ENCODE results near the gene SUMO2. TPM values are rescaled to one million over a fixed set of nuclear protein-coding genes. Genes with fewer than 3 reads are reported as not detected.
A peak's percentile ranks its signal among the peaks of the same experiment; 100 is the strongest.

The SUMO2 gene
- total RNA-seq, 1 donor from 2014 or later: 449 TPM

DNA sequence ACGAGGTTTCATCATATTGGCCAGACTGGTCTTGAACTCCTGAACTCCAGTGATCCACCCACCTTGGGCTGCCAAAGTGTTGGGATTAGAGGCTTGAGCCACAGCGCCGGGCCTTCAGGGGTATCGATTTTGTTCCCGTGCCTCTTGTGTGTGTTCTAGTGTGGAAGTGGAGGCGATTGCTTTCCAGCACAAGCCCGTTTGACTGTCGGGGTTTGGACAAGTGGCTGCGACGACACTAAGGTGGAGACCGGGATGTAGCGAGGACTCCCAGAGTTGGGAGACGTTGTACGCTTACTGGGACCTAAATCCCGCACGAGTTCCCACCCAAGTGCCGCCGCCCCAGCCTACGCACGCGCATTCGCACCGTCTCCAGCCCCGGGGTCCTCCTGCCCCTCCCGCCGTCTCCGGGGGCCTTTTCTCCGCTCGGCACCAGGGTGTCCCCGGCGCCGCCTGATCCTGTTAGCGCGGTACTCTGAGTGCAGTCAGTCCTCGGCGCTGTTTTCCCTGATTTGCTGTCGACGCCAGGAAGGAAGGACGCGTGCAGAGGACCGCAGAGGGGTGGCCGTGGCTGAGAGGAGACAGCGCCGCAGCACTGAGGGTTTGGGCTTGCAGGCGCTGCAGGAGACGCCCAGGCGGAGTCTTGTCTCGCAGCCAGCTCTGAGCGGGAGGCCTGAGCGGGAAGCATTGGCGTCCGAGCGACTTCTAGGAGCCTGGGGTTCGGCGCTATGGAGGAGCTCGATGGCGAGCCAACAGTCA lies 22.5 kb upstream of the SUMO2 start, which contains the start of gene NUP85:
NUP85 (plus strand) TSS at position 643 of the 756 bp plus-strand sequence; CDS start at position 726, 83 bp downstream.
- FAIRE-seq: no peak
- no peak for TF ChIP-seq EZH2 (IDR thresholded peaks at IDR 0.05; ENCODE audit: insufficient read depth, low read length)
- TF ChIP-seq, protein P1, sequence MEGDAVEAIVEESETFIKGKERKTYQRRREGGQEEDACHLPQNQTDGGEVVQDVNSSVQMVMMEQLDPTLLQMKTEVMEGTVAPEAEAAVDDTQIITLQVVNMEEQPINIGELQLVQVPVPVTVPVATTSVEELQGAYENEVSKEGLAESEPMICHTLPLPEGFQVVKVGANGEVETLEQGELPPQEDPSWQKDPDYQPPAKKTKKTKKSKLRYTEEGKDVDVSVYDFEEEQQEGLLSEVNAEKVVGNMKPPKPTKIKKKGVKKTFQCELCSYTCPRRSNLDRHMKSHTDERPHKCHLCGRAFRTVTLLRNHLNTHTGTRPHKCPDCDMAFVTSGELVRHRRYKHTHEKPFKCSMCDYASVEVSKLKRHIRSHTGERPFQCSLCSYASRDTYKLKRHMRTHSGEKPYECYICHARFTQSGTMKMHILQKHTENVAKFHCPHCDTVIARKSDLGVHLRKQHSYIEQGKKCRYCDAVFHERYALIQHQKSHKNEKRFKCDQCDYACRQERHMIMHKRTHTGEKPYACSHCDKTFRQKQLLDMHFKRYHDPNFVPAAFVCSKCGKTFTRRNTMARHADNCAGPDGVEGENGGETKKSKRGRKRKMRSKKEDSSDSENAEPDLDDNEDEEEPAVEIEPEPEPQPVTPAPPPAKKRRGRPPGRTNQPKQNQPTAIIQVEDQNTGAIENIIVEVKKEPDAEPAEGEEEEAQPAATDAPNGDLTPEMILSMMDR (IDR thresholded peaks at IDR 0.05; ENCODE audit: insufficient read depth, low read depth, low read length): no peak
- H3K9ac ChIP-seq (ENCODE audit: low read length): peak within 1 kb of the TSS; percentile 97

DNA sequence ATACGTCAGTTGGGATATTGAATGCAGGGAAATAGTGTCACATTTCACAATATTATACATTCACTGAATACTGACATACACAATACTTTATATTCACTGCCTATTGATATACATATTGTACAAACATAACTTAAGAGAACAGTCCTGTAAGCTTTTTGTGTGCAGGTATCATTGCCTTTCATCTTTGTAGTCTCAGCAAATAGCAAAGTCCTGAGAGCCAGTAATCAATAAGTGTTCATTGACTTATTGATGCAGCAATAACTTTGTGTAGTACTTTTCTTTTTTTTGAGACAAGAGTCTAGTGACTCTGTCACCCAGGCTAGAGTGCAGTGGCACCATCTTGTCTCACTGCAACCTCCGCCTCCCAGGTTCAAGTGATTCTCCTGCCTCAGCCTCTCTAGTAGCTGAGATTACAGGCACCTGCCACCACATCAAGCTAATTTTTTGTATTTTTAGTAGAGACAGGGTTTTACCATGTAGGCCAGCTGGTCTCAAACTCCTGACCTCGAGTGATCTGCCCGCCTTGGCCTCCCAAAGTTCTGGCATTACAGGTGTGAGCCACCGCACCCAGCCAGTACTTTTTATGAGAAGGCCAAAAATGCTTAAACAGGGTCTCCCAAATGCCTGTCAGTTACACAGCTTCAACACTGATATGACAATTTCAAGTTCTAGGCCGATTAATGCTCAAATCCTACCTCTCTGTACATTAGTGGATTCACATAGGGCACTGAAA lies 17.3 kb upstream of the SUMO2 start:
- H3K9me3 ChIP-seq (ENCODE audit: insufficient read depth, low read depth, low read length): no peaks in the 10 kb centered on the region
- DNase-seq (ENCODE audit: low read depth) (no peak), FAIRE-seq (no peak)
- no peaks in the 10 kb centered on the region for H3K79me2 ChIP-seq (ENCODE audit: insufficient read depth, low read length)
- no peak overlapping the region for H3K4me3 ChIP-seq (ENCODE audit: insufficient read depth, low read depth, low read length)
- H3K4me1 ChIP-seq (ENCODE audit: insufficient read depth, low read length): no peaks in the 10 kb centered on the region
- no peak overlapping the region for H3K4me3 Mint-ChIP-seq (ENCODE audit: unreplicated experiment)
- peaks cover 1% of the 10 kb centered on the region for H3K4me1 Mint-ChIP-seq (ENCODE audit: low read depth, unreplicated experiment)
- H3K36me3 Mint-ChIP-seq (ENCODE audit: low read depth, unreplicated experiment): no peaks in the 10 kb centered on the region
- TF ChIP-seq, protein P1 (IDR thresholded peaks at IDR 0.05; ENCODE audit: insufficient read depth, low read depth, low read length): no peak
- TF ChIP-seq EZH2 (IDR thresholded peaks at IDR 0.05; ENCODE audit: insufficient read depth, low read length): no peak
- no peak overlapping the region for H3K4me2 ChIP-seq (ENCODE audit: low read length)
- no peaks in the 10 kb centered on the region for H3K36me3 ChIP-seq (ENCODE audit: insufficient read depth, low read length)
- no peaks in the 10 kb centered on the region for H3K27me3 Mint-ChIP-seq (ENCODE audit: low read depth, unreplicated experiment)
- H3K27ac Mint-ChIP-seq (ENCODE audit: unreplicated experiment): no peak overlapping the region
- H2AFZ ChIP-seq (ENCODE audit: low read depth, low read length): no peak overlapping the region
- H3K9ac ChIP-seq (ENCODE audit: low read length): no peak overlapping the region
- H3K9me3 Mint-ChIP-seq (ENCODE audit: unreplicated experiment): no peaks in the 10 kb centered on the region
- H3K27ac ChIP-seq (ENCODE audit: low read depth, low read length): no peak overlapping the region
- H3K27me3 ChIP-seq (ENCODE audit: insufficient read depth, low read length): no peaks in the 10 kb centered on the region
- no peaks in the 10 kb centered on the region for H4K20me1 ChIP-seq (ENCODE audit: insufficient read depth, low read length)

More for the DNA sequence above, 22.5 kb upstream of the SUMO2 start, which contains the start of gene NUP85:
- peak; percentile 82 for DNase-seq (ENCODE audit: low read depth)
- H3K27me3 Mint-ChIP-seq (ENCODE audit: low read depth, unreplicated experiment): no peaks in the 10 kb centered on the region
- H3K36me3 ChIP-seq (ENCODE audit: insufficient read depth, low read length): peaks cover 8% of the 10 kb centered on the region
- peak within 1 kb of the TSS; percentile 96 for H2AFZ ChIP-seq (ENCODE audit: low read depth, low read length)
- no peaks in the 10 kb centered on the region for H3K9me3 Mint-ChIP-seq (ENCODE audit: unreplicated experiment)
- peak within 1 kb of the TSS; percentile 97 for H3K4me3 ChIP-seq (ENCODE audit: insufficient read depth, low read depth, low read length)
- peaks cover 44% of the 10 kb centered on the region for H3K79me2 ChIP-seq (ENCODE audit: insufficient read depth, low read length)
- H3K4me2 ChIP-seq (ENCODE audit: low read length): peak within 1 kb of the TSS; percentile 94
- H3K4me1 Mint-ChIP-seq (ENCODE audit: low read depth, unreplicated experiment): peaks cover 6% of the 10 kb centered on the region
- H3K27ac ChIP-seq (ENCODE audit: low read depth, low read length): peak within 1 kb of the TSS; percentile 99
- H3K27ac Mint-ChIP-seq (ENCODE audit: unreplicated experiment): peak within 1 kb of the TSS; percentile 99
- H4K20me1 ChIP-seq (ENCODE audit: insufficient read depth, low read length): peaks cover 3% of the 10 kb centered on the region
- H3K27me3 ChIP-seq (ENCODE audit: insufficient read depth, low read length): no peaks in the 10 kb centered on the region
- H3K36me3 Mint-ChIP-seq (ENCODE audit: low read depth, unreplicated experiment): no peaks in the 10 kb centered on the region
- H3K4me3 Mint-ChIP-seq (ENCODE audit: unreplicated experiment): peak within 1 kb of the TSS; percentile 96
- peaks cover 10% of the 10 kb centered on the region for H3K4me1 ChIP-seq (ENCODE audit: insufficient read depth, low read length)
- H3K9me3 ChIP-seq (ENCODE audit: insufficient read depth, low read depth, low read length): no peaks in the 10 kb centered on the region
